GM12892 (cell line): ENCODE results near the gene P2RX3.

Experiments
- POLR2A ChIP-seq: IDR thresholded peaks from 2 replicates; pipeline ENCODE4 v1.6.1; 2011; ENCODE audit warnings: low read depth, low read length, control low read depth
- TAF1 ChIP-seq: IDR thresholded peaks from 2 replicates; pipeline ENCODE4 v1.6.1; 2011; ENCODE audit warnings: low read depth, mild to moderate bottlenecking, control low read depth, low read length, borderline replicate concordance

- TF ChIP-seq POLR2A (no peak), TAF1 (no peak)
Measured at GRCh38 chr11:57357310-57357709, 19.2 kb downstream of the P2RX3 start.
